SK-N-SH (cell line): ENCODE data around the gene ABCA4. TPM values are rescaled to one million over a fixed set of nuclear protein-coding genes. Genes with fewer than 3 reads are reported as not detected.

Experiments
- CTCF ChIA-PET: fragments of 300-600, 350-600 bp; formaldehyde crosslinking; extraction: SDS; loops from one replicate; lab custom pipeline; 2021; lab: Yijun Ruan, JAX
- POLR2A ChIA-PET: fragments of 350-600 bp; sonication (Branson Sonifier 250); formaldehyde crosslinking; extraction: SDS; loops from one replicate; lab custom pipeline; 2020; ENCODE audit warnings: antibody characterized with exemption, inconsistent platforms; lab: Yijun Ruan, JAX
- DNase-seq: peaks from one replicate; pipeline ENCODE4 v3.0.0; 2012
- H2AFZ ChIP-seq: fragments of 200-600 bp; sonication (generic); 2 replicates; pipeline ENCODE4 v1.8.1; 2016; ENCODE audit warnings: antibody characterized with exemption, mild to moderate bottlenecking, low read depth
- H3F3A ChIP-seq: fragments of 200-600 bp; sonication (generic); replicated peaks from 2 replicates; pipeline ENCODE3; 2016; ENCODE audit warnings: antibody characterized with exemption, mild to moderate bottlenecking; ENCODE audit not compliant: insufficient read depth
- H3K27ac ChIP-seq, 2 experiments: fragments of 200-500 bp in 1 of 2; fragments of 200-600 bp in 1 of 2; sonication (Bioruptor generic) in 1 of 2; sonication (generic), shearing (Covaris generic) in 1 of 2; 2 replicates each; pipeline versions ENCODE4 v1.5.1 to v1.6.1; 2014 to 2016; ENCODE audit warnings: low read depth in 2 of 2, inconsistent platforms in 1 of 2, low read length in 1 of 2, mild to moderate bottlenecking in 1 of 2, mixed read lengths in 1 of 2
- H3K27me3 ChIP-seq: fragments of 200-600 bp; sonication (generic), shearing (Covaris generic); 2 replicates; pipeline ENCODE4 v1.6.1; 2016; ENCODE audit warnings: mixed run types; ENCODE audit not compliant: insufficient read depth
- H3K36me3 ChIP-seq, 2 experiments: fragments of 200-500 bp in 1 of 2; fragments of 200-600 bp in 1 of 2; sonication (Bioruptor generic) in 1 of 2; sonication (generic) in 1 of 2; replicated peaks in 1 of 2; 2 replicates each; pipeline versions ENCODE3 to v1.5.1; 2014 to 2016; ENCODE audit warnings: low read length in 1 of 2, mild to moderate bottlenecking in 1 of 2; ENCODE audit not compliant: insufficient read depth in 2 of 2, control insufficient read depth in 1 of 2
- H3K4me1 ChIP-seq, 2 experiments: fragments of 200-500 bp in 1 of 2; fragments of 200-600 bp in 1 of 2; sonication (Bioruptor generic) in 1 of 2; sonication (generic), shearing (Covaris generic) in 1 of 2; 2 replicates each; pipeline versions ENCODE4 v1.5.1 to v1.6.1; 2014 to 2016; ENCODE audit warnings: low read depth in 1 of 2, low read length in 1 of 2, mixed run types in 1 of 2; ENCODE audit not compliant: insufficient read depth in 2 of 2, control insufficient read depth in 1 of 2
- H3K4me2 ChIP-seq: fragments of 200-600 bp; sonication (generic), shearing (Covaris generic); 2 replicates; pipeline ENCODE4 v1.6.1; 2017; ENCODE audit warnings: mixed run types
- H3K4me3 ChIP-seq, 2 experiments: fragments of 200-500 bp in 1 of 2; fragments of 200-600 bp in 1 of 2; sonication (Bioruptor generic) in 1 of 2; sonication (generic), shearing (Covaris generic) in 1 of 2; 2 replicates each; pipeline versions ENCODE4 v1.5.1 to v1.8.1; 2014 to 2016; ENCODE audit warnings: low read depth in 2 of 2, inconsistent platforms in 1 of 2, low read length in 1 of 2, mild to moderate bottlenecking in 1 of 2, mixed read lengths in 1 of 2, moderate library complexity in 1 of 2
- H3K79me2 ChIP-seq: fragments of 200-600 bp; sonication (generic); 2 replicates; pipeline ENCODE4 v1.8.1; 2017; ENCODE audit warnings: mild to moderate bottlenecking; ENCODE audit not compliant: insufficient read depth
- H3K9ac ChIP-seq: fragments of 200-600 bp; sonication (generic); 2 replicates; pipeline ENCODE4 v1.6.1; 2017; ENCODE audit warnings: mixed run types
- H3K9me2 ChIP-seq: fragments of 200-600 bp; sonication (generic); 2 replicates; pipeline ENCODE4 v1.6.1; 2017; ENCODE audit warnings: mixed run types
- H3K9me3 ChIP-seq: fragments of 200-600 bp; sonication (generic); 2 replicates; pipeline ENCODE4 v1.6.1; 2017; ENCODE audit warnings: mixed run types, mild to moderate bottlenecking, moderate library complexity
- H4K20me1 ChIP-seq: fragments of 200-600 bp; sonication (generic); 2 replicates; pipeline ENCODE4 v1.6.1; 2017; ENCODE audit warnings: mild to moderate bottlenecking, mixed run types; ENCODE audit not compliant: insufficient read depth
- EP300 ChIP-seq, 2 experiments: IDR thresholded peaks; 2 replicates each; pipeline versions ENCODE4 v1.4.0 to v1.6.1; 2012; ENCODE audit warnings: borderline replicate concordance in 1 of 2, low read depth in 1 of 2, low read length in 1 of 2
- GABPA ChIP-seq: IDR thresholded peaks from 2 replicates; pipeline ENCODE4 v1.4.0; 2012; ENCODE audit warnings: low read depth, mild to moderate bottlenecking
- IRF3 ChIP-seq: fragments of 150-350 bp; IDR thresholded peaks from 2 replicates; pipeline ENCODE4 v1.6.1; 2016; ENCODE audit warnings: mild to moderate bottlenecking, low read depth, low read length
- JUND ChIP-seq: IDR thresholded peaks from 2 replicates; pipeline ENCODE4 v1.4.0; 2012
- NFIC ChIP-seq: IDR thresholded peaks from 2 replicates; pipeline ENCODE4 v1.4.0; 2012; ENCODE audit warnings: borderline replicate concordance
- POLR2AphosphoS5 ChIP-seq: IDR thresholded peaks from 2 replicates; pipeline ENCODE4 v1.6.1; 2012; ENCODE audit warnings: low read depth, low read length
- RAD21 ChIP-seq: IDR thresholded peaks from 2 replicates; pipeline ENCODE4 v1.6.1; 2012; ENCODE audit warnings: mild to moderate bottlenecking, low read length
- SMC3 ChIP-seq: IDR thresholded peaks from 2 replicates; pipeline ENCODE4 v1.6.1; 2012; ENCODE audit warnings: low read depth, low read length, improper control_type of control experiment
- TCF12 ChIP-seq: IDR thresholded peaks from 2 replicates; pipeline ENCODE4 v1.4.0; 2012
- TEAD4 ChIP-seq: IDR thresholded peaks from 2 replicates; pipeline ENCODE4 v1.4.0; 2012; ENCODE audit warnings: mild to moderate bottlenecking, borderline replicate concordance; ENCODE audit not compliant: insufficient read depth
- ZBTB33 ChIP-seq: IDR thresholded peaks from 2 replicates; pipeline ENCODE4 v1.4.0; 2012; ENCODE audit warnings: low read depth, borderline replicate concordance
- WGBS: methylation state at CpG from one replicate; pipeline ENCODE4 v1.1.6; 2017; ENCODE audit warnings: low lambda C conversion rate; 5-methylcytosine and 5-hydroxymethylcytosine counted together
- polyA plus RNA-seq, 3 experiments: library from polyadenylated mRNA; depleted of rRNA; stranded (reverse); fragments of >200 nt; gene quantifications; 2 replicates each; pipeline ENCODE4 v1.2.3, GENCODE V29; 2012
- TF ChIP-seq, protein P1 (sequence below): IDR thresholded peaks from 2 replicates; pipeline ENCODE4 v1.4.0; 2012; ENCODE audit warnings: low read depth, borderline replicate concordance
- TF ChIP-seq, protein P2 (sequence below): fragments of 200-600 bp; sonication (generic); IDR thresholded peaks from 2 replicates; pipeline ENCODE4 v1.6.1; 2017; ENCODE audit warnings: antibody characterized with exemption, mild to moderate bottlenecking, moderate library complexity
- TF ChIP-seq, protein P3 (sequence below): IDR thresholded peaks from 2 replicates; pipeline ENCODE4 v1.4.0; 2012; ENCODE audit warnings: low read depth

ABCA4 gene
- polyA plus RNA-seq, 1 of the 3 experiments (the other 2 are of a cell fraction) = 0.03 TPM

GRCh38 chr1:94104127-94104684 lies 16.7 kb downstream of the ABCA4 start:
- Histone ChIP-seq H3K79me2 (no peaks in the 10 kb centered on the region), H3K4me2 (no peak overlapping the region), H3K4me3 (no peak overlapping the region), H3K9ac (no peak overlapping the region), H3K36me3 (no peaks in the 10 kb centered on the region), H3K27ac (no peak overlapping the region), H3K9me2 (no peaks in the 10 kb centered on the region), H3F3A (no peaks in the 10 kb centered on the region), H2AFZ (no peak overlapping the region), H3K27me3 (no peaks in the 10 kb centered on the region), H3K4me1 (peaks cover 6 to 17% of the 10 kb centered on the region in 2 experiments; a peak in 1 of 4 replicates), H3K9me3 (no peaks in the 10 kb centered on the region), H4K20me1 (no peaks in the 10 kb centered on the region)
- TF ChIP-seq NFIC (no peak), JUND (no peak), POLR2AphosphoS5 (no peak), SMC3 (no peak), TEAD4 (no peak), GABPA (no peak), IRF3 (no peak), EP300 (IDR thresholded peaks at IDR 0.05; ENCODE audit: borderline replicate concordance in 1 of 2, low read depth in 1 of 2, low read length in 1 of 2) (no peak)
- TF ChIP-seq, protein P1, sequence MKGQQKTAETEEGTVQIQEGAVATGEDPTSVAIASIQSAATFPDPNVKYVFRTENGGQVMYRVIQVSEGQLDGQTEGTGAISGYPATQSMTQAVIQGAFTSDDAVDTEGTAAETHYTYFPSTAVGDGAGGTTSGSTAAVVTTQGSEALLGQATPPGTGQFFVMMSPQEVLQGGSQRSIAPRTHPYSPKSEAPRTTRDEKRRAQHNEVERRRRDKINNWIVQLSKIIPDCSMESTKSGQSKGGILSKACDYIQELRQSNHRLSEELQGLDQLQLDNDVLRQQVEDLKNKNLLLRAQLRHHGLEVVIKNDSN = no peak
- TF ChIP-seq, protein P2, sequence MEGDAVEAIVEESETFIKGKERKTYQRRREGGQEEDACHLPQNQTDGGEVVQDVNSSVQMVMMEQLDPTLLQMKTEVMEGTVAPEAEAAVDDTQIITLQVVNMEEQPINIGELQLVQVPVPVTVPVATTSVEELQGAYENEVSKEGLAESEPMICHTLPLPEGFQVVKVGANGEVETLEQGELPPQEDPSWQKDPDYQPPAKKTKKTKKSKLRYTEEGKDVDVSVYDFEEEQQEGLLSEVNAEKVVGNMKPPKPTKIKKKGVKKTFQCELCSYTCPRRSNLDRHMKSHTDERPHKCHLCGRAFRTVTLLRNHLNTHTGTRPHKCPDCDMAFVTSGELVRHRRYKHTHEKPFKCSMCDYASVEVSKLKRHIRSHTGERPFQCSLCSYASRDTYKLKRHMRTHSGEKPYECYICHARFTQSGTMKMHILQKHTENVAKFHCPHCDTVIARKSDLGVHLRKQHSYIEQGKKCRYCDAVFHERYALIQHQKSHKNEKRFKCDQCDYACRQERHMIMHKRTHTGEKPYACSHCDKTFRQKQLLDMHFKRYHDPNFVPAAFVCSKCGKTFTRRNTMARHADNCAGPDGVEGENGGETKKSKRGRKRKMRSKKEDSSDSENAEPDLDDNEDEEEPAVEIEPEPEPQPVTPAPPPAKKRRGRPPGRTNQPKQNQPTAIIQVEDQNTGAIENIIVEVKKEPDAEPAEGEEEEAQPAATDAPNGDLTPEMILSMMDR = no peak
- ChIA-PET CTCF (interaction anchor here (0.9 to 2.1 kb wide), 4 partner anchors 15 to 43 kb away, joined by 3 to 4 read pairs (median 4); no protein-coding TSS in a partner anchor), POLR2A (no interaction called here)
- 83% methylated on average over 9 of the region's 9 CpGs for WGBS
- no peak for DNase-seq

DNA sequence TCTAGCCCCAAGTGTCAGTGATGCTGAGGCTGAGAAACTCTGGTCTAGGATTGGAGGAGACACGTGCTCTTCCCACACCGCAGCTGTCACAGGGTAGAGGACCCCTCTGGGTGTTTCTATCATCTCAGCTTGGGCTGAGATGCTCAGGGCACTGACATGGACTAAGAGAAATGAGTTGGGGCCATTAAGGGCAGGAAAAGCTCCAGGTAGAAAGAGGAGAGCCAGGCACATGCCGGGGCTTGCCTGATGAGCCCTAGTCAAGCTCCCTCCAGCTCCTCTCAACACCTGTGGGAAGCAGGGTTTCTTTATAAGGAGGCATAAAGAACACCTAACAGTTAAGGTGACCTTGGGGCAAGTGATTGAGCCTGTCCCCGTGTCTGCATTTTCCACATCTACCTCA lies 17.3 kb downstream of the ABCA4 start:
- H3K4me3 ChIP-seq = no peak overlapping the region
- H4K20me1 ChIP-seq = no peaks in the 10 kb centered on the region
- H3K9ac ChIP-seq = no peak overlapping the region
- no peak overlapping the region for H3K27ac ChIP-seq
- no peaks in the 10 kb centered on the region for H3K79me2 ChIP-seq
- TF ChIP-seq, protein P3, sequence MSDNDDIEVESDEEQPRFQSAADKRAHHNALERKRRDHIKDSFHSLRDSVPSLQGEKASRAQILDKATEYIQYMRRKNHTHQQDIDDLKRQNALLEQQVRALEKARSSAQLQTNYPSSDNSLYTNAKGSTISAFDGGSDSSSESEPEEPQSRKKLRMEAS = no peak
- no peak for TF ChIP-seq TCF12
- TF ChIP-seq NFIC = no peak
- no peak for TF ChIP-seq RAD21
- TF ChIP-seq ZBTB33 = no peak
- H3F3A ChIP-seq = no peaks in the 10 kb centered on the region
- no peak for DNase-seq
- H3K9me2 ChIP-seq = no peaks in the 10 kb centered on the region
- H3K4me2 ChIP-seq = no peak overlapping the region
- no peaks in the 10 kb centered on the region for H3K9me3 ChIP-seq
- POLR2A ChIA-PET = no interaction called here
- CTCF ChIA-PET = interaction anchor here (0.9 to 2.1 kb wide), 3 partner anchors 15 to 42 kb away, joined by 3 to 4 read pairs (median 3); no protein-coding TSS in a partner anchor
- no peaks in the 10 kb centered on the region for H3K36me3 ChIP-seq
- H2AFZ ChIP-seq = no peak overlapping the region
- 86% methylated on average over 4 of the region's 4 CpGs for WGBS
- no peaks in the 10 kb centered on the region for H3K27me3 ChIP-seq
- peaks cover 6 to 17% of the 10 kb centered on the region in 2 experiments; a peak in 1 of 4 replicates for H3K4me1 ChIP-seq
